Retinal pigment epithelial cell (primary cell): ENCODE data around the gene HOXD8.
A peak's percentile ranks its signal among the peaks of the same experiment; 100 is the strongest.

ENCODE experiments used
- DNase-seq: peaks from one replicate; pipeline ENCODE4 v3.0.0-alpha.2; 2010; ENCODE audit warnings: low read depth
- H3K4me3 ChIP-seq: 2 replicates; pipeline ENCODE4 v1.5.1; 2011; ENCODE audit warnings: mild to moderate bottlenecking, low read length, control low read depth, moderate library complexity
- TF ChIP-seq, protein P1 (sequence below): conservative IDR thresholded peaks from 2 replicates; pipeline ENCODE4 v1.5.1; 2011; ENCODE audit warnings: low read depth, low read length, control low read depth, inconsistent platforms

HOXD8 gene

DNA sequence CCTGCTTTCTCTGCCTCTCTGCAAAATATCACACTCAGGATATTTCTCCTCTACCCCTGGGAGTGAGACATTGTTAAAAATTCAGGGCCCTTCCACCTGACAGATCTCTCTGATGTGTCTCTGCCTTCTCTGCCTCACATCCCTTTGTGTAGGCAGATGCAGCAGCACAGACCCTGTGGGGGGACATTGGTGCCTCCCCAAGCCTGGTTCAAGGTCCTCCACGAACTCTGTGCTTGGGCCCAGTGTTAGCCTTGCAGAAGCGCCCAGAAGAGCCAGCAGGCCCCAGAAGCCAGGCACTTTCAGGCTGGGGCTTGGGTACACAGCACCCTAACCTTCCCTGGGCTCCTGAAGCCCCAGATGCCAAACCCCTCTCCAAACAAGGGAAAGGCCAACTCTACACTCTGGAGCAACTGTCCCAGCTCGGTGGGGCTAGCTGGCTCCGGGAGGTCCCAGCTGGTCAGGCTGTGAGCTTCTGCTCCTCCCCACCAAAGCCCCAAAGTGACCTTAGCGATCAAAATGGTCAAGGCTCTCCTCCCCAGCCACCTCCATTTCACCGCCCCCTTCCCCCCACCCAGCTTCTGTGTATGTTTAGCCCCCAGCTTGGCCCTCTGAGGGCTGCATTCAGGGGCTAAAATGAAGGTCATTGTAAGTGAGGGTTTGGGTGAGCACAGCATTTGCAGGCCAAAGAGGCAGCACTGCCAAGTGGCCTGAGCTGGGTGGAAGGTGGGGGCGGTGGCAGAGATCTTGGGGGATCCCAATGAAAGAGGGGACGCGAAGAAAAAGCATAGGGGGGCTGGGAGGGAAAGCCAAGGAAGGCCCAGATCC, 4.3 kb upstream of the HOXD8 start:
- no peak overlapping the region for H3K4me3 ChIP-seq
- TF ChIP-seq, protein P1, sequence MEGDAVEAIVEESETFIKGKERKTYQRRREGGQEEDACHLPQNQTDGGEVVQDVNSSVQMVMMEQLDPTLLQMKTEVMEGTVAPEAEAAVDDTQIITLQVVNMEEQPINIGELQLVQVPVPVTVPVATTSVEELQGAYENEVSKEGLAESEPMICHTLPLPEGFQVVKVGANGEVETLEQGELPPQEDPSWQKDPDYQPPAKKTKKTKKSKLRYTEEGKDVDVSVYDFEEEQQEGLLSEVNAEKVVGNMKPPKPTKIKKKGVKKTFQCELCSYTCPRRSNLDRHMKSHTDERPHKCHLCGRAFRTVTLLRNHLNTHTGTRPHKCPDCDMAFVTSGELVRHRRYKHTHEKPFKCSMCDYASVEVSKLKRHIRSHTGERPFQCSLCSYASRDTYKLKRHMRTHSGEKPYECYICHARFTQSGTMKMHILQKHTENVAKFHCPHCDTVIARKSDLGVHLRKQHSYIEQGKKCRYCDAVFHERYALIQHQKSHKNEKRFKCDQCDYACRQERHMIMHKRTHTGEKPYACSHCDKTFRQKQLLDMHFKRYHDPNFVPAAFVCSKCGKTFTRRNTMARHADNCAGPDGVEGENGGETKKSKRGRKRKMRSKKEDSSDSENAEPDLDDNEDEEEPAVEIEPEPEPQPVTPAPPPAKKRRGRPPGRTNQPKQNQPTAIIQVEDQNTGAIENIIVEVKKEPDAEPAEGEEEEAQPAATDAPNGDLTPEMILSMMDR, result no peak
- DNase-seq, result no peak

- no peak overlapping the region for H3K4me3 ChIP-seq
- TF ChIP-seq, protein P1, result no peak
- DNase-seq, result no peak
Measured at GRCh38 chr2:176125772-176126054, 3.8 kb upstream of the HOXD8 start.

DNA sequence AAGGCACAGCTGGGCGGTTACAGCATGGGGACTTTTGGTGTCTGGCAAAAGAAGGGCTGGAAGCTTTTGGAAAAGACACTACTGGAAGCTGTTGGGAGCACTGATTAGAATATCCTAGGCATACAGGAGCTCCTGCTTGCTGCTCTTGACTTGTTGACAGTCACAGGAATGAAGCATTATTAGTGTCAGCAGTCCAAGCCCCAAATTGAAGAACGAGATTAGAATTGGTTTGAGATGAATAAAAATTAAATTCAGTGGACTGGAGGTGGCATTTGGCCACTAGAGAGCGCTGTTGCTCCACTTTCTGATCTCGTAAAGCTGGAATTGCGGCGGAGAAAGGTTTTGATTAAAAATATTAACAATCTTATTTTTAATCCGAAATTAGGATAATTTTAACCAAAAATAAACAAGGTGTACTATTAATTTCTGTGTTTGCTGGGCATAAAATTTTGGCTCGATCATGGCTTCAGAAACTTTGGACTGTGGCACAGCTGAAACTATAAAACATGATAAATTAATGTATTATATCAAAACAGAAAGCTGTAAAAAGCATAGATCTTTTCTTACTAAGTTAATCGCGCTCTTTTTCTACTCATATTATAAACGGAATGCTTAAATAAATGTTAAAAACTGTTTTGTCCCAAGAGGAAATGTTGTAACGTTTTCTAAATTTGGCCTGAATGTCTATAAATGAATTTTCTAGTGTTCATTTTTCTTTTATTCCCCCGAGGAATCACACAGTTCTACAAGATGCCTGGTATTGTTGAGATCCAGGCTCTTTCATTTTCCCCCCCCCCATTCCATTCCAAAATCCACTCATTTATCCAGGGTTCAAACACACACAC, 2.4 kb upstream of the HOXD8 start:
- DNase-seq, result no peak
- H3K4me3 ChIP-seq, result no peak overlapping the region
- TF ChIP-seq, protein P1, result peak; percentile 75

DNA sequence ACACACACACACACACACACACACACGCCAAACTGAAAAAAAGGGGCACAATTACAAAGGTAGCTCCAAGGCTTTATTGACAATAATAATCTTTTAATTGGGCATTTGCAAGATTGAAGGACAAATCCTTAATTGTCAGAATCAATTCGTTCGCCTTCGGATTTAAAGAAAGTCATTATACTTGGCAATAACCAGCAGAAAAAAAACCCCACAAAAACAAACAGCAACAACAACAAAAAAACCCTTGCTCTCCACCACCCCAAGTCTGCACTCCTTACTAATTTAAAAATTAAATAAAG, 1.8 kb upstream of the HOXD8 start:
- H3K4me3 ChIP-seq, result no peak overlapping the region
- TF ChIP-seq, protein P1, result no peak
- DNase-seq, result no peak

- no peak overlapping the region for H3K4me3 ChIP-seq
- TF ChIP-seq, protein P1, result no peak
- no peak for DNase-seq
Measured at GRCh38 chr2:176128172-176128981, 1.1 kb upstream of the HOXD8 start.

GRCh38 chr2:176129813-176130146, 275 bp downstream of the HOXD8 start:
- DNase-seq, result no peak
- TF ChIP-seq, protein P1, result no peak
- H3K4me3 ChIP-seq, result no peak overlapping the region
